C1 segment of cervical spinal cord (tissue), 14 donors: ENCODE data around the gene GAGE10.
A peak's percentile ranks its signal among the peaks of the same experiment; 100 is the strongest.

Experiments used
- DNase-seq, 14 donors: peaks; one replicate each; lab custom pipeline; 2025; lab: John Stamatoyannopoulos, UW

The GAGE10 gene

GRCh38 chrX:49303346-49303745, at the start of gene GAGE10:
Gene GAGE10 (plus strand): TSS chrX:49303646. CDS start chrX:49304860, 1,214 bp downstream.
- DNase-seq, result no peak

GRCh38 chrX:49254639-49255038, 48.8 kb upstream of the GAGE10 start:
- DNase-seq, result no peak

- no peak for DNase-seq
Observed at GRCh38 chrX:49256268-49256995, 47.0 kb upstream of the GAGE10 start.

- DNase-seq, result no peak
Observed at GRCh38 chrX:49257074-49257790, 46.2 kb upstream of the GAGE10 start.

GRCh38 chrX:49257846-49258748, 45.3 kb upstream of the GAGE10 start:
- DNase-seq, result no peak

GRCh38 chrX:49258749-49259124, 44.7 kb upstream of the GAGE10 start:
- no peak for DNase-seq

GRCh38 chrX:49260221-49260985, 43.0 kb upstream of the GAGE10 start:
- DNase-seq, result no peak

- no peak for DNase-seq
Observed at GRCh38 chrX:49262603-49263002, 40.8 kb upstream of the GAGE10 start.

GRCh38 chrX:49263631-49264030, 39.8 kb upstream of the GAGE10 start:
- DNase-seq, result no peak

GRCh38 chrX:49264460-49264859, 39.0 kb upstream of the GAGE10 start, which contains the start of gene FOXP3:
Gene FOXP3 (minus strand): TSS chrX:49264710. CDS start chrX:49258505, 6,205 bp downstream.
- no peak for DNase-seq

- no peak for DNase-seq
Observed at GRCh38 chrX:49266523-49267445, 36.7 kb upstream of the GAGE10 start.

- no peak for DNase-seq
Observed at GRCh38 chrX:49268702-49269009, 34.8 kb upstream of the GAGE10 start.

- DNase-seq, result peak; percentile 72 to 96 (median 91)
Observed at GRCh38 chrX:49269010-49269766, 34.3 kb upstream of the GAGE10 start.

GRCh38 chrX:49269767-49270248, 33.6 kb upstream of the GAGE10 start, which contains the start of gene PPP1R3F:
Gene PPP1R3F (plus strand): TSS chrX:49269793. CDS start chrX:49269870, 77 bp downstream.
- DNase-seq, result peak in 1 of 14 donors; percentile 40

GRCh38 chrX:49270249-49270921, 33.1 kb upstream of the GAGE10 start:
- no peak for DNase-seq

- DNase-seq, result peak in 1 of 14 donors; percentile 1
Observed at GRCh38 chrX:49271341-49271740, 32.1 kb upstream of the GAGE10 start.

GRCh38 chrX:49272421-49272820, 31.0 kb upstream of the GAGE10 start:
- no peak for DNase-seq

GRCh38 chrX:49273181-49273727, 30.2 kb upstream of the GAGE10 start:
- no peak for DNase-seq
